ENCODE results near the gene TNFRSF18. TPM values are rescaled to one million over a fixed set of nuclear protein-coding genes. Genes with fewer than 3 reads are reported as not detected.

Gene TNFRSF18
- polyA plus RNA-seq, 4 donors: 0.29 to 0.79 (median 0.53) TPM

DNA sequence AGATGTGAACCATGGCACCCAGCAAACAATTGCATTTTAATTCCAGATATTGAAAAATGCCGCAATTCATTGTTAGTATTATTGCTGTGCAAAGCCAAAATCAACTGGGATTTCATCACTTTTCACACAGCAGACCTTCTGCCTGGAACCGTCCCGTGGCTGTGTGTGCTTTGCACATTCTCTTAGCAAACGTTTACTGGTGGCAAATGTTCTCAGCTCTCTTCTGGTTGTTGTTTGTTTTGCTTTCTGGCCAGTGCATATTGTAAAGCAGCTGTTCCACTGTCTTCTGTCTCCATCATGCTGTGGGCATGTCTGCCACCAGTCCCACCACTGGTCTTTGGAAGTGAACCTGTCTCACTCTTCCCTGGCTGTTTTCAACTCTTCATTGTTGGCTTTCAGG lies 52.5 kb downstream of the TNFRSF18 start:
- DNase-seq (ENCODE audit: low read depth in 4 of 4, low spot score in 2 of 4): no peak

Other genes with a start within 250 kb of the TNFRSF18 start
- 10 to 100 TPM; 55.8 to 70.0 (median 64.6) TPM for gene NOC2L, start 247.3 kb downstream of the TNFRSF18 start, polyA plus RNA-seq (ENCODE audit: insufficient read length in 4 of 4)
- 10 to 100 TPM in 2 of 4 donors, 1 to 10 TPM in 2; 7.3 to 18.8 (median 12.1) TPM for gene KLHL17, start 246.0 kb downstream of the TNFRSF18 start, polyA plus RNA-seq (ENCODE audit: insufficient read length in 4 of 4)
- gene PLEKHN1, start 240.1 kb downstream of the TNFRSF18 start, polyA plus RNA-seq (ENCODE audit: insufficient read length in 4 of 4): under 1 TPM; 0.13 to 0.70 (median 0.32) TPM
- gene PERM1, start 224.5 kb downstream of the TNFRSF18 start, polyA plus RNA-seq (ENCODE audit: insufficient read length in 4 of 4): under 1 TPM in 2 of 4 donors, not detected in 2; 0.30 to 0.46 TPM
- gene HES4, start 206.5 kb downstream of the TNFRSF18 start, polyA plus RNA-seq (ENCODE audit: insufficient read length in 4 of 4): 10 to 100 TPM; 15.9 to 41.0 (median 35.2) TPM
- gene ISG15, start 193.1 kb downstream of the TNFRSF18 start, polyA plus RNA-seq (ENCODE audit: insufficient read length in 4 of 4): 10 to 100 TPM; 12.8 to 19.8 (median 16.2) TPM
- gene AGRN, start 186.5 kb downstream of the TNFRSF18 start, polyA plus RNA-seq (ENCODE audit: insufficient read length in 4 of 4): 100 to 1,000 TPM; 176 to 318 (median 282) TPM
- under 1 TPM; 0.32 to 0.78 (median 0.69) TPM for gene RNF223, start 132.3 kb downstream of the TNFRSF18 start, polyA plus RNA-seq (ENCODE audit: insufficient read length in 4 of 4)
- gene C1orf159, start 90.5 kb downstream of the TNFRSF18 start, polyA plus RNA-seq (ENCODE audit: insufficient read length in 4 of 4): 10 to 100 TPM in 3 of 4 donors, 1 to 10 TPM in 1; 5.5 to 24.1 (median 14.1) TPM
- 1 to 10 TPM in 1 of 4 donors, under 1 TPM in 3; 0.41 to 1.1 (median 0.63) TPM for gene TTLL10, start 32.7 kb downstream of the TNFRSF18 start, polyA plus RNA-seq (ENCODE audit: insufficient read length in 4 of 4)
- gene TNFRSF4, start 7.6 kb upstream of the TNFRSF18 start, polyA plus RNA-seq (ENCODE audit: insufficient read length in 4 of 4): 1 to 10 TPM; 1.7 to 3.1 (median 2.0) TPM
- 100 to 1,000 TPM; 115 to 144 (median 130) TPM for gene SDF4, start 25.4 kb upstream of the TNFRSF18 start, polyA plus RNA-seq (ENCODE audit: insufficient read length in 4 of 4)
- gene B3GALT6, start 25.6 kb upstream of the TNFRSF18 start, polyA plus RNA-seq (ENCODE audit: insufficient read length in 4 of 4): 10 to 100 TPM; 19.8 to 24.4 (median 21.4) TPM
- gene C1QTNF12, start 40.1 kb upstream of the TNFRSF18 start, polyA plus RNA-seq (ENCODE audit: insufficient read length in 4 of 4): 10 to 100 TPM in 3 of 4 donors, 1 to 10 TPM in 1; 7.2 to 17.3 (median 14.9) TPM
- gene UBE2J2, start 67.3 kb upstream of the TNFRSF18 start, polyA plus RNA-seq (ENCODE audit: insufficient read length in 4 of 4): 10 to 100 TPM; 40.9 to 68.6 (median 58.4) TPM
- 10 to 100 TPM in 1 of 4 donors, 1 to 10 TPM in 3; 2.4 to 10.2 (median 6.9) TPM for gene SCNN1D, start 73.8 kb upstream of the TNFRSF18 start, polyA plus RNA-seq (ENCODE audit: insufficient read length in 4 of 4)
- gene ACAP3, start 101.3 kb upstream of the TNFRSF18 start, polyA plus RNA-seq (ENCODE audit: insufficient read length in 4 of 4): 10 to 100 TPM; 14.9 to 45.2 (median 33.0) TPM
- gene PUSL1, start 102.0 kb upstream of the TNFRSF18 start, polyA plus RNA-seq (ENCODE audit: insufficient read length in 4 of 4): 10 to 100 TPM in 2 of 4 donors, 1 to 10 TPM in 2; 7.3 to 12.4 (median 10.7) TPM
- gene INTS11, start 118.1 kb upstream of the TNFRSF18 start, polyA plus RNA-seq (ENCODE audit: insufficient read length in 4 of 4): 100 to 1,000 TPM in 3 of 4 donors, 10 to 100 TPM in 1; 94.8 to 169 (median 129) TPM
- gene CPTP, start 118.2 kb upstream of the TNFRSF18 start, polyA plus RNA-seq (ENCODE audit: insufficient read length in 4 of 4): 10 to 100 TPM; 12.4 to 21.1 (median 17.3) TPM
- gene TAS1R3, start 124.7 kb upstream of the TNFRSF18 start, polyA plus RNA-seq (ENCODE audit: insufficient read length in 4 of 4): under 1 TPM; 0.28 to 0.70 (median 0.45) TPM
- gene DVL1, start 142.8 kb upstream of the TNFRSF18 start, polyA plus RNA-seq (ENCODE audit: insufficient read length in 4 of 4): 10 to 100 TPM; 24.6 to 52.2 (median 45.6) TPM
- gene MXRA8, start 152.0 kb upstream of the TNFRSF18 start, polyA plus RNA-seq (ENCODE audit: insufficient read length in 4 of 4): 100 to 1,000 TPM; 164 to 219 (median 209) TPM
- gene AURKAIP1, start 168.6 kb upstream of the TNFRSF18 start, polyA plus RNA-seq (ENCODE audit: insufficient read length in 4 of 4): 100 to 1,000 TPM in 1 of 4 donors, 10 to 100 TPM in 3; 64.4 to 107 (median 84.7) TPM
- 100 to 1,000 TPM; 178 to 392 (median 277) TPM for gene CCNL2, start 192.7 kb upstream of the TNFRSF18 start, polyA plus RNA-seq (ENCODE audit: insufficient read length in 4 of 4)
- gene MRPL20, start 200.7 kb upstream of the TNFRSF18 start, polyA plus RNA-seq (ENCODE audit: insufficient read length in 4 of 4): 100 to 1,000 TPM; 111 to 143 (median 117) TPM
- gene ANKRD65, start 214.7 kb upstream of the TNFRSF18 start, polyA plus RNA-seq (ENCODE audit: insufficient read length in 4 of 4): 10 to 100 TPM in 3 of 4 donors, 1 to 10 TPM in 1; 5.1 to 27.6 (median 12.1) TPM
- gene VWA1, start 229.1 kb upstream of the TNFRSF18 start, polyA plus RNA-seq (ENCODE audit: insufficient read length in 4 of 4): 100 to 1,000 TPM in 1 of 4 donors, 10 to 100 TPM in 3; 48.3 to 104 (median 66.7) TPM
- 1 to 10 TPM; 2.6 to 3.7 (median 2.9) TPM for gene ATAD3C, start 243.1 kb upstream of the TNFRSF18 start, polyA plus RNA-seq (ENCODE audit: insufficient read length in 4 of 4)

Data from left renal cortex interstitium (tissue), 4 donors.